ENCODE data around the gene PTPRN2.

Gene PTPRN2

DNA sequence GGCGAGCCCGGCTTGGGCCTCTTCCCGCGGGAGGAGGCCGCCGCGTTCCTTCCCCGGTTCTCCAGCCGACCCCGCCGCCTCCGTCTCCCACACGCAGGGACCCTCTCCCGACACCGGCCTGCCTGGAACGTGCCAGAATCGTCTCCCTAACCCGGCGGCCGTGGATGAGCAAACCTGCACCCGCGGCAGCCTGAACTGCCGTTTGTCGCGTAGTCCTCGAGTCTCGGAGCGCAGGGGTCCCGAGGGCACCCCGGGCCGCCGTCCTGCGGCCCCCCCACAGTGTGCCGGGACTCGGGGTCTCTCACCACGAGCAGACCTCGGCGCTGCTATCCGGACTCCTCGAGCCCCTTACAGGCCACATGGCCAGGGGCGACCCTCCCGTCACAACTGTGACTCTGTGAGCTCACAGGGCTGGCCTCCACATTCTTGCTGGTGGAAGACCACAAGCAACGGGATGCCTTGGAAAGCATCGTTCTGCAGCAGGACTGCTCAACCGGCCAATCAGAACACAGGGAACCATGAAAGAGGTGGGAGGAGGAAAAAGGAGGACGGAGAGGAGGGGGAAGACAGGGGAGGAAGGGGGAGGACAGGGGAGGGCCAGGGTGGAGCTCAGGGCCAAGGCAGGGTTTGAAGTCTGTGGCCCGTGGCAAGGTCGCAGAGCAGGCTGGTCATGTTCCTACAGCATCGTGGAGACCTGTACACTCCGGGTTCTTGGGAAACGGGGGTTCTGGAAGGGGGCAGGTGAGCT is 973.9 kb downstream of the PTPRN2 start:
- DNase-seq: no peak

DNA sequence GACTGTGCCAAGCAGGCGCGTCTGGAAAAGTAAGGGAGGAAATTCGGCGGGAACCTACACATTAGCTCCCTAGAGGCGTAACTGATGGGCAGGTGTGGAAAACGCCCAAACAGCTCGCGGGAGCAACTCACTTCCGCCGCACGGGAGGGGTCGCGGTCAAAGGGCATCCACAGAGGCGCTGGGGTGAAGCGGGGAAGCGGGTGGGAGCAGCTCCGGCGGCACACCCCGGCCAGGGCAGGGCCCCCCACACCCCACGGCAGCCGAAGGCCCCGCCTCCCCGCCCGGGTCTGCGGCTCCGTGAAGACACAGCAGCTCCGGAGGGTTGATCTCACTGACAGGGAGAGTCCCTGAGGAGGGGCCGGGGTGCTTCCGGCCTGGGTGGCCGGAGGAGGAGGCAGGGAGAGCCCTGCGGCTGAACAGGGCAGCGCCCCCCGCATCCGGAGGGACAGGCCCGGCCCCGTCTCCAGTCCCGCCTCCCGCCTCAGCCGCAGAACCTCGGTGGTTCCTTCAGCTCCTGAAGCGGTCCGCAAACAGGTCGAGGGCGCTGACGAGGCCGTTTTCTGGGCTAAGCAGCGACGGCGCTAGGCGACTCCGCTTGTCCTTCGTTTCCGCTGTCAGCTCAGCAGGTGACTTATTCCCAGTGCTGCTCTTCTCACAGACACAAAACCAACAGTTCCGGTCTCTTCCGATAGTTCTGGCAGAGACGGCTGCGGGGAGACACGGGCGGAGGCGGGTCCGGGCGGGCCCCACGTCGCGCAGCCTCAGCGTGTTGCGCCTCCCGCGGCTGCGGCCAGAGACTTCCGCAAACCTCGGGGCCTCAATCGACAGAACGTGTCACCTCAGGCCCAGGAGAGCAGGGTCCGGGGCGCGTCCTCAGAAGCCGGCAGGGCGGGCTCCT is 974.7 kb downstream of the PTPRN2 start:
- DNase-seq: no peak

DNA sequence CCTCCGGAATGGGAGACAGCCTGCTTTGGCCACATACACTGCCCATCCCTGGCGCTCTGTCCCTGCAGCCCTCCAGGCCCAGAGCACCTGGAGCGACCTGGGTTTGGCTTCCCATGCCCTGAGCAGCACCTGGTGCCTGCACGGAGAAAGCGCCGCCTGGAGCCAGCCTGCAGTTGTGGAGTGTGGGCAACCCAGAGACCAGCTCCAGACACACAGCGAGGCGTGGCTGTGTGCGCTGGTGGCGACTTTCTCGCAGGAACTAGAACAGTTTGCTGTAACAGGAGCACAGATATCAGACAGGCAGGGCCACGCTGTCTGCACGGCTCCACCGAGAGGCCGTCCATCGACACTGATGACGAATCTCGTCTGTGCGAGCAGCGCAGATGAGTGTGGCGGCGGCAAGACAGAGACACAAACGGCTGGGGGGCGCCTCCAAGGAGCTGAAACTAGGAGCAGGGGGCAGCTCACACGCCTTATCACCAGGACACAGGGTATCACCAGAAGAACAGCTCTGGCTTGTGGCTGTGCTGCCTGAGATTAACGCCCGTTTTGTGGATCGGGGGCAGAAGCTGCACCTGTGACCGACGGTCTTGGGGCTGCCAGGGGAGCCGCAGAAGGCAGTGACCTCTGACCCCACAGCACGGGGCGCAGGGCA is 975.5 kb downstream of the PTPRN2 start:
- no peak for DNase-seq

DNA sequence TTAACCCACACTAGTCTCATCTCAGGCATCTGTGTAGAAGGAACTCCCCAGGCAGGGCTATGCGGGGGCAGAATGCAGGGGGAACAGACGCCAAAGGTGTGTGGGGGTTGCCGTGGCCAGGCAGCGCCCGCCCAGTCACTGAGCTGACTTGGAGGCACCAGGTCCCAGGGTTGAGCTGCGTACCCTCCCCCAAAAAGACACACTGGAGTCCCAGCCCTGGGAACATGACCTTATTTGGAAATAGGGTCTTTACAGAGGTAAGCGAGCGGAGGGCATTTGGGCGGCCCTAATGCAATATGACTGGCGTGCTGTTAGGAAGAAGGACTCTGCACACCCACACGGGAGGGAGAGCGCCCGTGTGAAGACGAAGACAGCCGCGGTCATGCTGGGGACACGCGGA is 976.3 kb downstream of the PTPRN2 start:
- DNase-seq: no peak

DNA sequence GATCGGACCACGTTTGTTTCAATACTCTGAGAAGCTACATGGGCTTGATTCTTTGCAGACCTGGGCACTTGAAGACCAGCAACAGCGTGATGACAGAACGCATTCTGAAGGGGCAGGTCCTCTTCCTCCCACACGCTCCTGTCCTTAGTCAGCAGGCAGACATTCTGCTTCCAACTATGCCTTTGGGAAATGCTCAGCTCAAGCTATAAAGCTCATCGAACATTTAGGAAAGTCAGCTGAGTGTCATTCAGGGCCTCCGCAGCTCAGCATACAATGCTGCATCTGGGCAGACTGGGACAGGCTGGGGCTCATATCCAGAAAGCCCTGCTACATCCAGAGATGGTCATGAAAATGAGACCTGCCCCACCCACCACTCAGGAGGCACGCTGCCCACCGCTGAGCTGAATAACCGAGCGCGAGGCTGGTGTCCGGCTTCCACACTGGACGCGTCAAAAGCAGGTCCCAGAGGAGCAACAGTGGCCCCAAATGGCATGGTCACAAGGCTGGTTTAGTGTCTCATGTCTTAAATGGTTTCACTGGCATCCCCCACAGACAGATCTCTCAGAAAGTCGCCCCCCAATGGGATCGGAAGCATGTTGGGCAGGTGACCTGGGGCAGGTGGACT is 976.8 kb downstream of the PTPRN2 start:
- DNase-seq: no peak

DNA sequence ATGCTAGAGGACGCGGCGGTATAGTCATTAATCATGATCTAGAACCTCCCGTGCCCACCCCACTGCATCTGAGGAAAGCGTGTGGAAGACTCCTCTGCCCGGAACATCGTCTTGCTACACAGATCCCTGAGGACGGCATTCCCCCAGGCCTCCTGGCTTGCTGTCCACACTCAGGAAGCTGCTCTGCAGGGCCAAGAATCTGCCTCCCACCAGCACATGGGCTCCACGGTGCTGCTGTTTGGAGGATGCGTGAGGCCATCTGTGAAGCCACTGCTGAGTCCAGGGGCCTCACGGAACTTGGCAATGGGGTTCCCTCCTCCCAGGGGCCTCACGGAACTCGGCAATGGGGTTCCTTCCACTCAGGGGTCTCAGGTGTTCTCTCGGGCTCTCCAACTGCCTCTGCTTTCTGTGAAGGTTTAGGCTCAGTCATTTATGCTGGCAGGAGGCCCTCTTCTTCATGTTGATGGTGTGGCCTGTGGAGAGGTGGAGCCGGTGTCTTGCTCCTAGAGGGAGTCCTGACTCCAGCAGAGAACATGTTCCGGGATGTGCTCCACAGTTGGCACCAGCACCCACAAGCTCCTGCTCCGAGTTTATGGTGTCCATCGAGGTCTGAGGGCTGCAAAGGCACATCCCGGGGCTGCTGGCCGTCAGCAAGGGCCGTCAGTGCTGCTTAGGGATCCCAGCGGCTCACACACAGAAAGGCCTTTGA is 977.5 kb downstream of the PTPRN2 start:
- DNase-seq: no peak

DNA sequence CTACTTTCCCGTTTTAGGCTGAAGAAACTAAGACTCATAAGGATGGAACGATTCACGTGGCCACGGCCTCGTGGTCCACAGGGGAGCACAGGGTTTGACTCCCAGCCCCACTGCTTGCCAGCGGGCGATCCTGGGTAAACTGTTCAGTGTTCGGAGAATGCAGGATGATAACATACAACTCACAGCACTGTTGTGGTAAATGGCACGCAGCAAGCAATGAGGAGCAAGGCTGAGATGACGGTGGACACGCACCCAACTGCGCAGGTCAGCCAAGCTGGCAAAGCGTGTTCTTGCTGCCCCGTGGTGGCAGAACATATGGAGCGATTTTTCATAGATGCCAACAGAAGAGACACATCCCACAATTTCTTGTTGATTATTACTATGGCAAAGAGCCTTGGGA is 978.1 kb downstream of the PTPRN2 start:
- no peak for DNase-seq

DNA sequence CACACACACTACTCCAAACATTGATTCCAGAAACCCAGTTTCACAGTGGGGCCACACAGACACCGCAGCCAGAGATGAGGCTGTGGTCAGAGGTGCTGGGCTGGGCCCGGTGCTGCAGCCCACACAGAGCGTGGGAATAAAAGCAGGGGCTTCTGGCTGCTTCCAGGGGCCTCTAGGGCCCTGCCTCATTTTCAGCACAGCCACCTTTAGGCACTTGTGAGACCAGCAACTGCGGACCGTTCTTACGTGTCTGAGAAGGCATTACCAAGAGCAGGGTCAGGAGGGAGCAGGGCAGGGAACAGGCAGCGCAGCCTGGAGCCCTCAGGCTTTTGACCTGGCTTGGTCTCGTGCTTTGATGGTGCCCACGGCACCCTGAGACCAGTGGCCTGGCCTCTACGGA is 980.4 kb downstream of the PTPRN2 start:
- DNase-seq: no peak

DNA sequence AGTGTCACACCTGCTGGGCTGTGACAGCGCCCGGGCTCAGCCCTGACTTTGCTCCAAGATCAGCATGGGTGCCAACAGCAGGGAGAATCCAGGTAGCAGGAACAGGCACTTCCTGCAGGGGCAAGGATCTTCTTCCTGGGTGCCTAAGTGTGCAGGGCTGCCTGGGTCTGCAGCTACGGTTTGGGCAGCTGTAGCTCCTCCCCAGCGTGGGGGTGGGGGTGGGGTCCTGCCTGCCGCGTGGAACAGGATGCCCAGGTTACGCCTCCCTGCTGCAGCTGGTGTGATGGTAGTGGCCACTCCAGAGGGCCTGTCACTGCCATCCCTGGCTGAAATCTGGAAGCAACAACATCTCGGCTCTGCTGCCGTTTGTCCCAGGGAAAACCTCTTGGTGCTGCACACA is 981.5 kb downstream of the PTPRN2 start:
- no peak for DNase-seq

DNA sequence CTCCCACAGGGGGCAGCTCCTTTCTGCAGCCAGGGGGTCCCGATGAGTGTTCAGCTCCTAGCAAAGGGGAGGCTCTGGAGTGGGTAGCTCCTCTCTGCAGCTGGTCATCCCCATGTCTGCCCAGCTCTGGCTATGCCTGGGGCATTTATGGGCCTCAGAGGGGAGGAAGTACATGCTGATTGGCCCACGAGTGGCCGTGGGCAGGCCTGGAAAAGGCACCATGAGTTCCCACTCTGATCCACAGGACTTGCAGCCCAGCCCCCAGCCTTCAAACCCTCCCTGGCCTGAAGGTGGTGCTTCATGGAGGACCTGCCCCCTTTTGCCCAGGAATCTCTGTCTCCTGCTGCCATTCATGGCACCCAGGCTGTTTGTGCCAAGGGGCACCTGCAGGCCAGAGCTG is 982.0 kb downstream of the PTPRN2 start:
- no peak for DNase-seq

DNA sequence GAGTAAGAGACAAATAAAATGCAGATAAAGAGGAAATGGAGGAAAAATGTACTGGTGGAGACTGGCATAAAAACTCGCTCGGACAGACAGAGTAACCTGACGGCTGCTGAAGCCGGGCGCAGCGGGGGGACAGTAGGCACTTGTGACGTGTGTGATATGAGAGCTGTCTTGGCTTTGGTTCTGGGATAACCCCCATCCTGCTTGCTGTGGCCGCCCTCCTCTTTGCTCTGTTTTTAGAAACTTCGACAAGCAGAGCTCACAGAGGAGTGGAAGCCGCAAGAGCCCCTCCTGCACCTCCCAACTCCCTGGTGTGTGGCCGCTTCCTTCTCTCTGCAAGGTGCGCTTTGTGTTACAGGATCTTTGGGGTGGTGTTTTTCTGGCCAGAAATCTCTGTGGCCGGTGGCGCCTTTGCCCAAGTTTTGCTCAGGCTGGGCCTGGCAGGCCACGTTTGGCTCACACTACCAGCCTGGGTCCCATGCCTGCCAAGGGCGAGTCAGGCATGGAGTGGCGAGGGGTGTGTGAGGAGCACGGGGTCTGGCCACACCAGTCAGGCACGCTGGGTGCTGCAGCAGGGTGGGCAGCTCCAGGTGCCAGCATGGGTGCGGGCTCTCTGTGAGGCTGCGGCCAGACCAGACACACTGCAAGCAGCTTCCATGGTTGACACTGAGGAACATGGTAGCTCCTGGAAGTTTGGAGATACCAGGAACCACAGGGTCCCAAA is 982.8 kb downstream of the PTPRN2 start:
- DNase-seq: no peak

DNA sequence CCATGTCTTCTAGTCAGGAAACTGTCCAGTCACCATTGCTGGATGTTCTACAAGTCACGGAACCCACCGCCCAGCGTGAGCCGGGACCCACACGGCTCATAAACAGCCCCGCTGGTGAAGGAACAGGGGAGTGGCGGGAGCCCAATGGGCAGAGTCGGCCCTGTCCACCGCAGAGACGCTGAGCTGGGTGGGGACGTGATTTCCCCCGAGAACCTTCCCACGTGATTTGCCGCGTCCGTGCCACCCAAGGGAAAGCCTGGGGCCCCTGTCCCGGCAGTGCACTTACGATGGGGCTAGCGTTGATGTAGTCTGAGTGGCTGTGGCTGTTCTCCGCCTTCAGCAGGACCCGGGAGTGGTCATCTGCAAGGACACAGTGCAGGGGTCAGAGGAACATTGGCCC is 983.9 kb downstream of the PTPRN2 start:
- DNase-seq: no peak

DNA sequence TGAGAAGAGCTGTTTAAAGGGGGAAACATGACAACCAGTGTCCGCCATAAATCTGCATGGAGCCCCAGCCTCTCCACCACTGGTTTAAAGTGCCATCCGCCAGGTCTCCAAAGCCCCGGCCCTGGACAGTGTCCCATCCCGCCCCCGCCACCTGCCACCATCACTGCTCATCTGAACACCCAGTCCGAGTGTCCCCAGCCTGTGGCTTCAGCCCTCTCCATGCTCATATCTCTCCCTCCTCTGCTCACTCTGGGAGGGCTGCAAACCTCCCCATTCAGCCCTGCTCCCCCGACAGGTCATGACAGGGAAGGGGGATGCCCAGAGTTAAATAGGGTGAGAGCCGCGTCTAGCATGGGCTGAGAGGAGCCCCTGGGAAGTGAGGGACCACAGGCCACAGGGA is 984.6 kb downstream of the PTPRN2 start:
- no peak for DNase-seq

DNA sequence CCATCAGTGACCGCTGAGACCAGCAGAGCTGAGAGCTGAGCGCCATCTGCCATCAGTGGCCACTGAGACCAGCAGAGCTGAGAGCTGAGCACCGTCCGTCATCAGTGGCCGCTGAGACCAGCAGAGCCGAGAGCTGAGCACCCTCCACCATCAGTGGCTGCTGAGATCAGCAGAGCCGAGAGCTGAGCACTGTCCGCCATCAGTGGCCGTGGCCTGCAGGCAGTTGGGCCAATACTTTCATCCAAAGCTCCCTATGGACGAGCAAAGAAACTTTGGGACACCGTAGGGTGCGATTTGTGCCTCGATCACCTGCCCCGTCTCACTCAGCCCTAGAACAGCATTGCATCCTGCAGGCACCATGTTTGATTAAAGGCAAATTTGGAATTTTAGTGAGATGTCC is 985.0 kb downstream of the PTPRN2 start:
- no peak for DNase-seq

DNA sequence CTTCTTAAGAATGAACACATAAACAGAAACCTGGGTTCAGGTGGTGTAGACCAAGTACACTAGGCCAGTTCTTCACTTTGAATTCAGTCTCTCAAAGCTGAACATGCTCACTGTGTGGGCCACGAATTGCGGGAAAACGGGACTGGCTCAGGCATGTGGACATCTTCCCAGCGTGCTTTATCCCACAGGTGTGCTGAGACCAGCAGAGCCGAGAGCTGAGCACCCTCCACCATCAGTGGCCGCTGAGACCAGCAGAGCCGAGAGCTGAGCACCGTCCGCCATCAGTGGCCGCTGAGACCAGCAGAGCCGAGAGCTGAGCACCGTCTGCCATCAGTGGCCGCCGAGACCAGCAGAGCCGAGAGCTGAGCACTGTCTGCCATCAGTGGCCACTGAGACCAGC is 985.5 kb downstream of the PTPRN2 start:
- DNase-seq: no peak

DNA sequence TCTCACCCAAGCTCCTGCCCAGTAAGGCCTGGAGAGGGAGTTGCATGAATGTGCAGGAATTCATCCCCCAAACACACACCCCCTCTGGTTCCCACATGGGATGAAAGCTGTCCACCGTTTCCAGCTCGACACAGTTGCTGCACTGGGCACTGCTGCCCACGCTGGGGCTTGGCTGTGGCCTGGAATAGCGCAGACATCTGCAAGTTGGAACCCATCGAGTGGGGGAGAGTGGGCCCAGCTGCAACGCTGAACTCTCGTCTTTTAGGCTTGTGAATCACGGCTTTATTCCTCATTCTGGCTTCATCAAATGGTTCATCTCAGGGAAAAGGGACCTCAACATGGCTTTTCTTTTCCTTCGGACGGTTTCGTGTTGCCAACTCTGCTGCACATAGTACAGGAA is 986.1 kb downstream of the PTPRN2 start:
- no peak for DNase-seq

DNA sequence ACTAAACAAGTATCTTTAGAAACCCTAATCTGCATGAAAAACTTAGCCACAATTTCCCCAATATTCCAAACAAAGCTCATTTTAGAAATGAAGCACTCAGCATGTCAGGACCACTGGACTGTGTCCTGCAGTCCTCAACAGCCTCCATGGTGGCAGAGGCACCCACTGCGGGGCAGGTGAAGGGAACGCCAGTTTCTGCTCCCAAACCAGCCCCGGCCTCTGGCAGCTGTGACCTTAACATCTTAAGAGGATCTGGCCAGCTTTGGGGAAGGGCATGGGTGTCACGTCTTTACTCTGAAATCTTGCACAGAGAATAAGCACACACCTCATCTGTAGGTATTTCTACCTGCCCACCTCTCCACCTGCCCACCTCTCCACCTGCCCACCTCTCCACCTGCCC is 988.1 kb downstream of the PTPRN2 start:
- DNase-seq: no peak

DNA sequence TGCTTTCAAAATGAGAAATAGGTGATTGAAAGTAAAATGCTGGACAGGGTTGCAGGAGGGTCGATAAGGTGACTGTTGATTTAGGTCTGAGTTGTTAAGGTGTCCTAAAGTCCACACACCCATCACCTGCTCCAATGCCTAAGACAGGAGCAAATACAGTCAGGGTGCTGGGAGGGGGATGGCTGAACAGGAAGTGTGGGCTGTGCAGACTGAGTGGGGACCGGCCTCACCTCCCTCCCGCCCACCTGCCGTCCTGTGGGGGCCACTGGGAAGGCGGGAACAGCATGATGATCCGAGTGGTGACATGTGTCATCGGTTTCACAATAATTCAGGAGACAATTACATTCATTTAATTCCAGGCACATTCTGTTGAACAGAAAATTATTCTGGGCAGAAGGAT is 990.1 kb downstream of the PTPRN2 start:
- no peak for DNase-seq

DNA sequence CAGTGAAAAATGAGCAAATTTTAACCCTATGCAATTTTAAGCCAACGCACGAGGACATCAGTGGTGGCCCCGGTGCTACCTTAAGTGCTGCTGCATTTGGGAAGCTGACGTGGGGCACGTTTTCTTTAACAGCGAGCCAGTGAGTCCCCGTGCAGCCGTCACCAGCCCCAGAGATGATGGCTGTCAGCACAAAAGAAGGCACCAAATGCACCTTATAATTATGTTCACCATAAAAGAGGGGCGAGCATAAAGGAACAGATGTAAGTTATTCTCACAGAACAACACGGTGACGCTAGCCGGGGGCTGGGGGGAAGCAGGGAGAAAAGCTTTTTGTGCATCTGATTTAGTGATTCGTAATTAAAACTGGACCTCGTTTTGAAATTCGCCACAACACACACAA is 990.7 kb downstream of the PTPRN2 start:
- DNase-seq: no peak

DNA sequence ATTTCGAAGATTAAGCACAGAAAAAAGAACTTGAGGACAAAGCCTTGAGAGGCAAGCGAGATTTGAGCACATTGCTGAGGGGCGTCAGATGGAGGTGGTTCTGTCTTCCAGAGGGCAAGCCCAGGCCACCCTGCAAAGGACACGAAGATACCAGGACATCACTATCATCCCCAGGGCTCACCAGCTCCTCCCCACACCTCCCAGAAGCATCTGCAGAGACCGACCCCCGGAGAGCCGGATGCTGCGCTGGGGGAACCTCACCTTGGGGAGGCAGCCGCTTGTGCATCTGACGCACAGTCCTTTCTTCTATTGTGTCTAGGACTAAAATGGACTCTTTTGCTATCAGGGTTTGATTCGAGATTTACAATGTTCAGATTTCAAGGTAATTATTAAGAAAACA is 991.2 kb downstream of the PTPRN2 start:
- DNase-seq: no peak

DNA sequence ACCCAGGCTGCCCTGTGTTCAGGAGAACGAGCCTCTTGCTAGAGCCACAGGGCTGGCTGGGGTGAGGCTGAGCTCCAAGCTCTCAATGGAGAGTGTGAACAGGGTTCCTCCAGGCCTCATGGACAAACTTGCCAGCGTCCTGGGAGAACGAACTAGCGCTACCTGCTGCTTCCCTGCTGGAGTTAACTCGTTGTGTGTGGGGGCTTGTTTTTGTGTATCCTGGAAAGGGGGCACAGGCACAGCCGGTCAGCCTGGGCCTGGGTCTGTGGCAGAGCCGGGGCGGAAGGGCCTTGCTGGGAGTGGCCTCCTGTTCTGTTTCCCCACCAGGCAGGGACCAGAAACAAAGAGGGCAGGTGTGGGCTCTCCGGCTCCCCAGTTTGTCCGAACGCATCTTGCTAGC is 991.6 kb downstream of the PTPRN2 start:
- no peak for DNase-seq
